Lower leg skin (tissue), 3 donors: Measurements from ENCODE around the gene F2RL3.

Experiments used
- CTCF ChIP-seq, 3 donors: fragments of 450-650 bp; IDR thresholded peaks; one replicate each; pipeline ENCODE4 v1.5.1; 2016; ENCODE audit warnings: antibody characterized with exemption in 3 of 3, mild to moderate bottlenecking in 3 of 3, moderate library complexity in 2 of 3
- POLR2A ChIP-seq, 2 donors: fragments of 450-650 bp; IDR thresholded peaks; one replicate each; pipeline ENCODE4 v1.6.1; 2016 to 2017; ENCODE audit warnings: antibody characterized with exemption in 2 of 2, mild to moderate bottlenecking in 1 of 2, moderate library complexity in 1 of 2

- TF ChIP-seq POLR2A (IDR thresholded peaks at IDR 0.05) (no peak), CTCF (IDR thresholded peaks at IDR 0.05) (no peak)
These were observed 35.7 kb upstream of the F2RL3 start for GRCh38 chr19:16853066-16853465.
